Subcutaneous adipose tissue (tissue), 4 donors: ENCODE results near the gene CST9. TPM values are rescaled to one million over a fixed set of nuclear protein-coding genes. Genes with fewer than 3 reads are reported as not detected.

Experiments used
- CTCF ChIP-seq: fragments of 450-650 bp; IDR thresholded peaks from one replicate; pipeline ENCODE4 v1.5.1; 2016; ENCODE audit warnings: low read depth, mild to moderate bottlenecking, control low read depth, antibody characterized with exemption, moderate library complexity
- total RNA-seq, 4 donors: library from RNA; depleted of rRNA; stranded (reverse); fragments of >200 nt; gene quantifications; one replicate each; pipeline ENCODE4 v1.1.0, GENCODE V29; 2016

CST9 gene
- total RNA-seq, 4 donors from 2014 or later: not detected

DNA sequence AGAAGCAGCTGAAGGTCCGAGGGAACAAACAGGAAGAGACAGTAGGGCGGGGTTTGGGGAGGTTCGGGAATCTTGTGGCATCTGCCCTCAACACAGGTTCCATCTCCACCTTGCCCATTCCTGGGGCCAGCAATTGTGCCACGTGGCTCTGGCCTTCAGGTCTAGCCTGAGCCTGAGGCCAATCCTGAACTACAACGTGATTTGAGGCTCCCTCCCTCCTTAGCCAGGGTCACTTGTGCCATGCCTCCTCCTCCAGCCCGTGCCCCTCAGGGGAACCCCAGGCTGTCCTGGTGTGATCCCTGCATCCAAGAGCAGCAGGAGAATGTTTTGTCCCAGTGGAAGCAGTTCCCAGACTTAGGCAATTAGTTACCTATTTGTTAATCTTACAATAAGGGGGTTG, 3.0 kb downstream of the CST9 start:
- TF ChIP-seq CTCF: no peak

- TF ChIP-seq CTCF: no peak
These were observed 3.5 kb downstream of the CST9 start for GRCh38 chr20:23602241-23602640.

DNA sequence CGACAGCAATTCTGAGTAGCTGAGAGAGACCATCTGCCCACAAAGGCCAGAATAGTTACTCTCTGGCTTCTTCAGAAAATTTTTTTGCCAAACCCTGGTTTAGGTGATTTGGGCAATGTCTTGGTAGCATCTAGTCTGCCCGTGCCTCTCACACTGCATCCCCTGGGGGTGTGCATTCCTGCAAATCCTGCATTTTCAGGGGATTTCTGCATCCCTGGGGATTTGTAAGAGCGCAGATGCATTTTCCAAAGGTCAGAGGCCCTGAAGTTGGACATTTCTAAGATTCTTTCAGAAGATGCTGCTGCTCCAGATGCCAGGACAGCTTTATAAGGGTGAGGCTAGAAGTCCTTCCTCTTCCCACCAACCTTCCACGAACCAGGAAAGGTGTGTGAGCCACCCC, 4.0 kb downstream of the CST9 start:
- TF ChIP-seq CTCF: no peak

DNA sequence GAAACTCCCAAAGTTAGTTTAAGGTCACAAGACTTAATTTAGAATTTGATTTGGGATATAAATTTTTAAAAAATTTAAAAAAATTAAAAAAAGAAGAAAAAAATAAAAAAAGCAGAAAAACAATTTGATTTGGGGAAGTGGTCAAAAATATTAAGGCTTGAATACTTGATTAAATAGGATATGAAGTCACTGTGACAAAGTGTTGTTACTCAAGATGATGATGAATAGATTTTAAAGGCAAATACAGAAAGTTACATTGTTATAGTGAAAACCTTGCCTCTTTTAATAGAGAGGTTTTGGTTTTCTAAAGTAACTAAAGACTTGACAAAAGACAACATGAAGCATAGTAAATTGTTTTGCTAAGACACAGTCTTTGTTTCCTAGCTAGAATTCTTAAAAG, 7.2 kb downstream of the CST9 start:
- TF ChIP-seq CTCF: no peak

- TF ChIP-seq CTCF: no peak
These were observed 9.0 kb downstream of the CST9 start for GRCh38 chr20:23596579-23597250.

DNA sequence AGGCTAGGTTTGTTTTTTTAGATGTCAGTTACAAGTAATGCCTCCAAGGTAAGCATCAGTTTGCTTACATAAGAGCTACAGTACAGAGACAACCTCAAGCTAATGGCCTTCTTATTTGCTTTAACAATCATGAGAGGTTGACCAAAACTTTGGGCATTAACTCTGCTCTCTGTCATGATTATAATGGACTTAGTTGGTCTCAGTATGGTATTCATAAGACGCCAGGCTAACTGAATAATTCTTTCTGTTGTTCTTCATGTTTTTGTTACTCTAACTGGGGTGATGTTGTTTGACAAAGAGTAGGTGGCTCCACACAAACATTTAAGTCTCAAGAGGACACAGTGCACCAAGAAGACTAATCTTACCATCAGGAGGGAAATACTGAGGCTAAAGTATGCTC, 9.8 kb downstream of the CST9 start:
- no peak for TF ChIP-seq CTCF

DNA sequence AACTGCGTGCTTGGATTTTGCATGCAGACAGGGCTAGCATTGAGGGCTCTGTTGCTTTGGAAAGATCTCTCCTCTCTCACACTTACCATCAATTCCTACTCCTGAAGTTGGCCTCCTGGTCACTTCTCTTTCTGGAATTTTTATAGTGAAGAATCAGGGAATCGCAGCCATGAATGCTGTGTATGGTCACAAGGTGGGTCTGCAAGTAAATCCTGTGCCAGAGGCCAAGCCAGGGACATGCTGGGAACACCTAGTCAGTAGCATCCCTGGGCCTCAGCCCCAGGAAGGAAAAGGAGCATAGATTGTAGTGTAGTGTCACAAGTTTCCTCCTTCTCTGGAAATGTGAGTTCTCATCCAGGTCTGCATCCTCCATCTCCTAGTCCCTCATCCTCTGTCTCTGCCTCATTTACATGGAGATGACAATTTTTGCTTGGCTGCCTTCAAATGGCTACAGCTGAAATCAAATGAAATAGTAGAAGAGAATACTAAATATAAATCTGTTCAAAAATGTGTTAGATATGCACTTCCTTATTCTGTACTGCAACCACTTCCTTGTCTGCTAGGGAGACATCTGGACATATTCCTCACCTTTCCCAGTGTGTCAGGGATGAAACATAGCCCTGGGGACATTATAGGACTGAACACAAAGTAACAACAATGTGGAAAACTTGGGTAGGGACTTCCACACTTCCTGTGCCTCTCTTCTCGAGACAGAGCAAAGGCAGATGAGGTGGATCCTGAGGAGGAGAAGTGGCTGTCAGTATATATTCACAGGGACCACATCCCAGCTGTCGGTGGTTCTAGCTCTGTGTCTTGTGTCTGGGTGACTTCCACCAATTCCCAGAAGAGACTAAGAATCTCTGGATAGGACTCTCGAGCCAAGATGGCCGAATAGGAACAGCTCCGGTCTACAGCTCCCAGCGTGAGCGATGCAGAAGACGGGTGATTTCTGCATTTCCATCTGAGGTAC, 17.0 kb downstream of the CST9 start:
- TF ChIP-seq CTCF: no peak
